Fibroblast of the aortic adventitia (primary cell): ENCODE data around the gene WWC1. TPM values are rescaled to one million over a fixed set of nuclear protein-coding genes. Genes with fewer than 3 reads are reported as not detected.

ENCODE experiments used
- DNase-seq: peaks from one replicate; pipeline ENCODE4 v3.0.0-alpha.2; 2010; ENCODE audit warnings: low read depth
- H3K4me3 ChIP-seq: 2 replicates; pipeline ENCODE4 v1.5.1; 2011; ENCODE audit warnings: low read depth, mild to moderate bottlenecking, control low read depth, low read length, moderate library complexity
- total RNA-seq: library from RNA; depleted of rRNA; stranded (reverse); fragments of >200 nt; gene quantifications from 2 replicates; pipeline ENCODE4 v1.2.3, GENCODE V29; 2012; ENCODE audit warnings: low replicate concordance
- TF ChIP-seq, protein P1 (sequence below): IDR thresholded peaks from 2 replicates; pipeline ENCODE4 v1.5.1; 2011; ENCODE audit warnings: mild to moderate bottlenecking, low read length, control low read depth, inconsistent platforms; ENCODE audit not compliant: insufficient read depth

WWC1 gene
- total RNA-seq, 1 donor: 0.45 TPM

DNA sequence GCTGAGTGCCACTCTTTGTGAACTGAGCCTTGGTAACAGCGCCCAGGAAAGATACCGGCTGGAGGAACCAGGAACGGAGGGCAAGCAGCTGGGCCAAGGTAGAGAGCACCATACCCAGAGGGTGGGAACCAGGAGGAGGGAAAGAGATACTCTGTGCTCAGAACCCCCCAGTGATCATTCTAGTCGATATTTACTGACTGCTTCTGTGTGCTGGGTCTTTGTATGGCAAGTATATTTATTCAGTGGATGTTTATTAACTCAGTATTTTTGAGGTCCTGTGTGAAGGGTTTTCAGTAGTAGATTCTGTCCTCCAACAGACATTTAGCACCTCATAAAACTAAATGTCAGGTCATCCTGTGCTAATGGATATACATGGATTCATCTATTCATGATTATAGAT is 132.5 kb downstream of the WWC1 start:
- TF ChIP-seq, protein P1, sequence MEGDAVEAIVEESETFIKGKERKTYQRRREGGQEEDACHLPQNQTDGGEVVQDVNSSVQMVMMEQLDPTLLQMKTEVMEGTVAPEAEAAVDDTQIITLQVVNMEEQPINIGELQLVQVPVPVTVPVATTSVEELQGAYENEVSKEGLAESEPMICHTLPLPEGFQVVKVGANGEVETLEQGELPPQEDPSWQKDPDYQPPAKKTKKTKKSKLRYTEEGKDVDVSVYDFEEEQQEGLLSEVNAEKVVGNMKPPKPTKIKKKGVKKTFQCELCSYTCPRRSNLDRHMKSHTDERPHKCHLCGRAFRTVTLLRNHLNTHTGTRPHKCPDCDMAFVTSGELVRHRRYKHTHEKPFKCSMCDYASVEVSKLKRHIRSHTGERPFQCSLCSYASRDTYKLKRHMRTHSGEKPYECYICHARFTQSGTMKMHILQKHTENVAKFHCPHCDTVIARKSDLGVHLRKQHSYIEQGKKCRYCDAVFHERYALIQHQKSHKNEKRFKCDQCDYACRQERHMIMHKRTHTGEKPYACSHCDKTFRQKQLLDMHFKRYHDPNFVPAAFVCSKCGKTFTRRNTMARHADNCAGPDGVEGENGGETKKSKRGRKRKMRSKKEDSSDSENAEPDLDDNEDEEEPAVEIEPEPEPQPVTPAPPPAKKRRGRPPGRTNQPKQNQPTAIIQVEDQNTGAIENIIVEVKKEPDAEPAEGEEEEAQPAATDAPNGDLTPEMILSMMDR: no peak
- no peak for DNase-seq
- no peak overlapping the region for H3K4me3 ChIP-seq

DNA sequence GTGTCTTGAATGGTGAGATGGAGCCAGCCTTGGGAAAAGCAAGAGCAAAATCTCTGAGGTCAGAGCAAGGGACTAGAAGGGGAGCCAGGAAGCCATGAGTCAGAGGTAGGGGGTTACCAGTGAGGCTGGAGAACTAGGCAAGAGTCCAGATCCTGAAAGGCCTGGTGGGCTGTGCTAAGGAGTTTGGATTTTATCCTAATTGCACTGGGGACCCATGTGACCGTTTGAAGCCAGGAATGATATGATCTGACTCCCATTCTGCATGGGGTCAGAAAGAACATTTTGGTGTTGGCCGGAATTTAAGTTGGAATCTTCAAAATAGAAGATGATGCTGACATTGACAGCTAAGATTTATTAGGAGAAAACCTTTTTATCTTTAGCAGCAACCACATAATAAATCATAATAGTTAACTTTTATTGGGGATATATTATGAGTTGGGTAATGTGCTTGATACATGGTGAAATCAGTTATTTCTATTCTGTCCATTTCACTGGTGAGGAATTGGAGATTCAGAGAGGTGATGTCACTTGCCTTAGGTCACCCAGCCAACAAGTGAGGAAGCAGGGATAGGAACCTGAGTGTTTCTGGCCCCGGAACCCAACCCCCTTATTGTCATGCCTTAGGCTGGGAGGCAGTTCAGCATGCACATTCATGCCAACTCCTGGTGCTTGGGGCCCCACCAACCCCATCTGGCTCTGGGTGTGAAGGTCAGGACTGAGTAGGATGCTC is 133.3 kb downstream of the WWC1 start:
- peak; percentile 81 for DNase-seq
- H3K4me3 ChIP-seq: no peak overlapping the region
- TF ChIP-seq, protein P1: no peak

DNA sequence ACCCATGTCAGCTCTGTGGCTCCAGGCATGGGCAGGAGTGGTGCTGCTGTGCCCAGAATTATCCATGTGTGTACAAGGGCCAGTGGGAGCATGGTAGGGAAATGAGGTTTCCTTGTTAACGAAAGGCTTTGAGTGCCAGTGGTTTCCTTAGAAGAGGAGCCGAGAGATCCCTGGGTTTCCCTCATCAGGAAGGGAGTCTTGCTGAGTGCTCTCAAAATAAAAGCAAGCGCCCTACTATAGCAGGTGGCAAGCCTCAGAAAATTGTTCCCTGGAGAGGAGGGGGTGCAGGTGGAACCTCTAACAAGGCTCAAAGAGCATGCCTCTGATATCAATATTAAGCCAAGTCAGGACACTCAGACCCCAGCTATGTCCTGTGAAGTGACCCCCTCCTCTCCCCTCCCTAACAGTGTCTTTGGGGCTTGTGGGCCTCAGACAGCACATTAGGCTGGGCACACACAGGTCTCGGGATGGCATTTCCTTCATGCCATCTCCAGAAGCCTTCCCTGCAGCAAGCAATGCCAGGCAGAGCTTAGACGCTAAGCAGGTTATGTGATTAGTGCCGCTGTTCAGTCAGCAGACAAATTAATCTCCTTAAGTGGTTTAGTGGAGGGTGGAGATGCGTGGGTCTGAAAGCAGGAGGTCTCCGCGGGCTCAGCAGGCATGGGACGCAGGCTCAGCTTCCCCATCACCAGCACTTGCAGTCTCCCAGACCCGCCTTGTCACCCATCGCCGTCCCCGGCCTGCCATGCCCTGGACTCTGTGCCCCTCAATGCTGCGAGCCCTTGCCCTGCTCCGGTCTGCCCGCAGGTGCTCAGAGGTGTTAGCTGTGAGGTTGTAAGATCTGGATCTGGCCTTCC is 134.8 kb downstream of the WWC1 start:
- no peak overlapping the region for H3K4me3 ChIP-seq
- DNase-seq: no peak
- TF ChIP-seq, protein P1: no peak

DNA sequence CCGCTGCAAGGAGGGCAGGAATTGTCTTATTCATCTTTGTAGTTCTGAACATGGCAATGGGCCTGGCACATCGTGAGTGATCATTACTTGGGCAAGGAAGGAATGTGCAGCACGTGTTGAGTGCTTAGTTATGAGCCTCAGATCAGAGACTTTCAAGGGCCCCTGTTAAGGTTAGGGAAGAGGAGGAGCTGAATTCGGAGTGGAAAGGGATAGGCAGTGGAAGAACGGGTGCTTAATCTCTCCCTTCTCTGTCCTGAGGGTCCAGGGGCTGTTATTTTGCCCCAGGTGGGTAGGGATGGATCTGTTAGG is 135.4 kb downstream of the WWC1 start:
- DNase-seq: no peak
- TF ChIP-seq, protein P1: no peak
- H3K4me3 ChIP-seq: no peak overlapping the region

DNA sequence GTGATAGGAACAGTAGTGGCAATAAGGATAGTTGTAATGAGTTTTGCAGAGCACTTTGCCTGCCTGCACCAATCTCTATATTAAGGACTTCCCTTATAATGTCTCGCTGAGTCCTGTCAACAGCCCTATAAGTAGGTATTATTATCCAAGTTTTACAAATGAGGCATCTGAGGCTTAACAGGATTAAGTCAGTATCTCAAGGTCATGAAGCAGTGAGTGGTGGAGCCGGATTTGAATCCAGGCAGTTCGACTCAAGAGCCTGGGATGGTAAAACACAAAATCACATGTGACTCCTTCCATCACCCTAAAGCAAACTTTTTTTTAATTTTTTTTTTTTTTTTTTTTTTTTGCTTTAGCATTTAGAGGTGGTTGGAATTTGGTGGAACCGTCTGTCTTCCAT is 135.8 kb downstream of the WWC1 start:
- H3K4me3 ChIP-seq: no peak overlapping the region
- TF ChIP-seq, protein P1: no peak
- DNase-seq: no peak

DNA sequence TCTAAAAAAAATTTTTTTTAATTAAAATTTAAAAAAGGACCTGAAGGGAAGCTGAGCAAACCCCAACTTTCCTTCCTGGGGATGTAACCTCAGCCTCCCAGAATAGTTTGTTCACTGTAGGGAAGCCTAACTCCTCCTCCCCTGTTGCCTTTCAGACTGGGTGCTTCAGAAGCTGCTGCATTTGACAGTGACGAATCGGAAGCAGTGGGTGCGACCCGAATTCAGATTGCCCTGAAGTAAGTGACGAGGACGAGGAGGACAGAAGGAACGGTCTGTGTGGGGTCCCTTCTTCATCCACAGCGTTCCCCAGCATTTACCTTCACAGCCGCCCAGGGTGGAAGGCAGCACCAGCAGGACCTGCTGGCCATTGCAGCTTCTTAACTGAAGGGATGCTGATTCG is 137.1 kb downstream of the WWC1 start:
- H3K4me3 ChIP-seq: no peak overlapping the region
- no peak for DNase-seq
- TF ChIP-seq, protein P1: no peak

DNA sequence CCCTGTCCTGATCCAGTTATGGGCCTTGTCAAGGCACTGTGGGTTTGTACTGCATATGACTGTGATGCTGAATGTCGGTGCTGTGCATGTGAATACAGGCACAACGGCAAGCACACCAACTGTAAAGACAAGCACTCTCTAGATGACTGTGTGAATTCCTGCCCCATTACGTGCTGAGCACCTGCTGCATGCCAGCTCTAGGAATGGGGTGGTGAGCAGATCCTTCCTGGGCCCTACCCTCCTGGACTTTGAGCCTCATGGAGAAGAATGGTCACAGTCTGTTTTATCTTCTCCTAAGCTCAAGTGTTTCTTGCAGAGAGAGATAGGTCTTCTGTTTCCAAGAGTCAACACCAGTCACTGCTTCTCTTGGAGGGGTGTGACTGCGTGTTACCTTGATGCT is 138.9 kb downstream of the WWC1 start:
- no peak overlapping the region for H3K4me3 ChIP-seq
- no peak for DNase-seq
- TF ChIP-seq, protein P1: no peak
